Measurements from ENCODE around the gene P2RY8. TPM values are rescaled to one million over a fixed set of nuclear protein-coding genes. Genes with fewer than 3 reads are reported as not detected.
"Not testable (repeated sequence)": the region's sequence is repeated elsewhere in the genome, so short reads cannot be mapped to it uniquely, and the experiment has no call there.

The P2RY8 gene
- total and polyA plus RNA-seq, 8 donors = 0.35 to 1.4 (median 0.51) TPM

- TF ChIP-seq CTCF (IDR thresholded peaks at IDR 0.05) = no peak
- no peak for ATAC-seq
- H3K27ac ChIP-seq = no peak overlapping the region
- no peak for FAIRE-seq
- no peaks in the 10 kb centered on the region for H3K4me1 ChIP-seq
- 63 to 74% methylated on average over 3 of the region's 3 CpGs for WGBS, 2 donors
- H3K36me3 ChIP-seq = no peaks in the 10 kb centered on the region
- H3K9me3 ChIP-seq = no peaks in the 10 kb centered on the region
- no peak overlapping the region for H3K4me3 ChIP-seq
- intact Hi-C loops (cut with DNase I) = no loop called here
- no peak for DNase-seq
- no peaks in the 10 kb centered on the region for H3K27me3 ChIP-seq
Measured at GRCh38 chrX:1551959-1552546, 15.1 kb upstream of the P2RY8 start.

DNA sequence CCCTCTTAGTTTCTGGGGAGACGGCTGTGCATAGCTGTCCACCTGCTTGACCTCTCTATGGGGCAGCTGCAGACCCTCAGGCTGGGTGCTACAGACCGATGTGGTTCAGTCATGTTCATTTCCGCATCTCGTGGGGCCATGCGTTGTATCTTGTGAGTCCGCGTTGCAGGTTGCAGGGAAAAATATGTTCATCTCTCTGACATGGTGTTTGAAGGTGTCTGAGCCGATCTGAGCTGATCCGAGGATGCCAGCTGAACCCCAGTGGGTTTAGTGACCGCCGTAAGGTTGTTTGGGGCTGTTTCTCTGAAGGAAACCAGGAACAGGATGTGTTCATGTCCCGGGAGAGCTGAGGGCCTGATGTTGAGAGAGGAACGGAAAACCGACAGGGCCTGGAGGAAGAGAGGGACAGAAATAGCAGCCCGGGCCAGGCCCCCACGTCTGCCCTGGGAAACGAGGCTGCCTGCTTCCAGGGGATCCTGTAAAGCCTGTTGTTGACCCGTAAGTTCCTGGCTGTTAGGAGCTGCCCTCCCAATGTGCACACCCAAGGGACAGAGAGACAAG lies 9.8 kb upstream of the P2RY8 start:
- Histone ChIP-seq H3K27ac (no peak overlapping the region), H3K4me1 (no peaks in the 10 kb centered on the region), H3K27me3 (no peaks in the 10 kb centered on the region), H3K36me3 (no peaks in the 10 kb centered on the region), H3K4me3 (no peak overlapping the region), H3K9me3 (no peaks in the 10 kb centered on the region)
- no peak for ATAC-seq
- TF ChIP-seq CTCF (IDR thresholded peaks at IDR 0.05) = no peak
- WGBS, 2 donors = 73 to 76% methylated on average over 18 of the region's 18 CpGs
- intact Hi-C loops (cut with DNase I) = no loop called here
- no peak for FAIRE-seq
- peak in 1 of 6 donors; percentile 26 for DNase-seq

GRCh38 chrX:1545776-1546408 lies 8.9 kb upstream of the P2RY8 start:
- WGBS, 2 donors = 79 to 86% methylated on average over 2 of the region's 2 CpGs
- no peak overlapping the region for H3K4me3 ChIP-seq
- no peaks in the 10 kb centered on the region for H3K27me3 ChIP-seq
- FAIRE-seq (no peak), DNase-seq (no peak), ATAC-seq (no peak)
- no peak overlapping the region for H3K27ac ChIP-seq
- H3K36me3 ChIP-seq = no peaks in the 10 kb centered on the region
- intact Hi-C loops (cut with DNase I) = no loop called here
- no peaks in the 10 kb centered on the region for H3K4me1 ChIP-seq
- no peak for TF ChIP-seq CTCF (IDR thresholded peaks at IDR 0.05)
- no peaks in the 10 kb centered on the region for H3K9me3 ChIP-seq

DNA sequence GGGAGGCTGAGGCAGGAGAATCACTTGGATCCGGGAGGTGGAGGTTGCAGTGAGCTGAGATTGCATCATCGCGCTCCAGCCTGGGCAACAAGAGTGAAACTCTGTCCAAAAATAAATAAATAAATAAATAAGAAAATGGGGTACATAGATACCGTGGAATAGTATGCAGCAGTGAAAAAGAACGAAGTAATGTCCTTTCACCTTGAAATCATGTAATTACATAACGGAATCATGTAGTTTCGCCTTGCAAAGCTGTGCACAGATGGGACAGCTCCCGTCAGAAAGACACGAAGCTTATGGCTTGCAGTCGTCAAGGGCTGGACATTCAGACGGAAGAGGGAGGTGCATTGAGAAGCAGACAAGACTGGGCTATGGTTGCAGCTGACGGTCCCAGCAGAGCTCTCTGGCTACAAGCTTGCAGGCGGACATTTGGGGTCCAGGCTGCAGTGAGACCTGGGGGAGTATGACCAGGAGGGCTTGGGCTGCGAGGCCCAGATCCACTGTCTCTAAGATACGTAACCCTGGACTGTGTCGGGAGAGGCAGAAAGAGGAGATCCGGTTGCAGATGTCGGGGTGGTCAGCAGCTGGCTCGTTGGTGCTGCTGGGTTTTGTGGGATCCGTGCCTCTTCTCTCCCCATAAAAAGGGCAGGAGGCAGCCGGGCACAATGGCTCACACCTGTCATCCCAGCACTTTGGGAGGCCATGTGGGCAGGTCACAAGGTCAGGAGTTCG lies 6.2 kb upstream of the P2RY8 start:
- intact Hi-C loops (cut with DNase I) = no loop called here
- 84 to 86% methylated on average over 22 of the region's 22 CpGs for WGBS, 2 donors
- Histone ChIP-seq H3K36me3 (no peaks in the 10 kb centered on the region), H3K4me3 (no peak overlapping the region), H3K9me3 (no peaks in the 10 kb centered on the region), H3K27me3 (no peaks in the 10 kb centered on the region), H3K4me1 (no peaks in the 10 kb centered on the region), H3K27ac (no peak overlapping the region)
- no peak for ATAC-seq
- FAIRE-seq = no peak
- no peak for DNase-seq
- no peak for TF ChIP-seq CTCF (IDR thresholded peaks at IDR 0.05)

- H3K27me3 ChIP-seq; H3K4me1 ChIP-seq; H3K9me3 ChIP-seq; DNase-seq; ATAC-seq; H3K4me3 ChIP-seq; FAIRE-seq; H3K27ac ChIP-seq; intact Hi-C loops (cut with DNase I); H3K36me3 ChIP-seq: not testable (repeated sequence)
- 85 to 90% methylated on average over 14 of the region's 14 CpGs for WGBS, 2 donors
Measured at GRCh38 chrX:1539146-1539545, 2.2 kb upstream of the P2RY8 start.

GRCh38 chrX:1537716-1538090 lies 718 bp upstream of the P2RY8 start:
- H3K27ac ChIP-seq = peak overlapping the region in 1 of 4 donors; percentile 52
- intact Hi-C loops (cut with DNase I); H3K4me3 ChIP-seq: not testable (repeated sequence)

More at GRCh38 chrX:1537716-1538090, 718 bp upstream of the P2RY8 start:
- not testable (repeated sequence) for H3K27me3 ChIP-seq, DNase-seq, ATAC-seq, H3K4me1 ChIP-seq, FAIRE-seq, H3K9me3 ChIP-seq, H3K36me3 ChIP-seq
- WGBS, 2 donors = 64 to 71% methylated on average over 7 of the region's 7 CpGs
